OCI-LY1 (cell line): Measurements from ENCODE around the gene CHPF.

Source experiments
- H2AFZ ChIP-seq: fragments of 200-600 bp; sonication (generic), shearing (Covaris generic); 2 replicates; pipeline ENCODE4 v1.6.0; 2014; ENCODE audit warnings: antibody characterized with exemption, mild to moderate bottlenecking, low read length
- H3F3A ChIP-seq: fragments of 200-600 bp; sonication (generic), shearing (Covaris generic); 2 replicates; pipeline ENCODE4 v1.6.0; 2014; ENCODE audit warnings: mild to moderate bottlenecking, antibody characterized with exemption, low read length, moderate library complexity; ENCODE audit not compliant: insufficient read depth
- H3K27ac ChIP-seq: fragments of 200-600 bp; sonication (generic); 2 replicates; pipeline ENCODE4 v1.5.1; 2014; ENCODE audit warnings: low read length, mixed run types, mild to moderate bottlenecking, low read depth; ENCODE audit not compliant: poor library complexity, severe bottlenecking
- H3K27me3 ChIP-seq: fragments of 200-600 bp; sonication (generic); 2 replicates; pipeline ENCODE4 v1.6.0; 2014; ENCODE audit warnings: antibody characterized with exemption, mild to moderate bottlenecking, low read length, moderate library complexity; ENCODE audit not compliant: insufficient read depth
- H3K36me3 ChIP-seq: fragments of 200-600 bp; sonication (generic); 2 replicates; pipeline ENCODE4 v1.6.1; 2014; ENCODE audit warnings: mild to moderate bottlenecking, antibody characterized with exemption, low read length, moderate library complexity, mixed read lengths; ENCODE audit not compliant: insufficient read depth
- H3K4me1 ChIP-seq: fragments of 200-600 bp; sonication (generic); 2 replicates; pipeline ENCODE4 v1.5.1; 2014; ENCODE audit warnings: mild to moderate bottlenecking, low read length, moderate library complexity; ENCODE audit not compliant: insufficient read depth, severe bottlenecking
- H3K4me2 ChIP-seq: fragments of 200-600 bp; sonication (generic), shearing (Covaris generic); 2 replicates; pipeline ENCODE4 v1.6.1; 2014; ENCODE audit warnings: low read length
- H3K4me3 ChIP-seq: fragments of 200-600 bp; sonication (generic); 2 replicates; pipeline ENCODE4 v1.5.1; 2014; ENCODE audit warnings: low read length, low read depth, mild to moderate bottlenecking, mixed read lengths; ENCODE audit not compliant: poor library complexity, severe bottlenecking
- H3K79me2 ChIP-seq: fragments of 200-600 bp; shearing (Covaris generic); 2 replicates; pipeline ENCODE4 v1.6.1; 2016; ENCODE audit warnings: mixed run types, low read length, mixed read lengths; ENCODE audit not compliant: insufficient read depth
- H3K9ac ChIP-seq: fragments of 200-600 bp; sonication (generic), shearing (Covaris generic); 2 replicates; pipeline ENCODE4 v1.6.1; 2014; ENCODE audit warnings: mild to moderate bottlenecking, low read length, mixed read lengths
- H3K9me2 ChIP-seq: fragments of 200-600 bp; sonication (generic), shearing (Covaris generic); 2 replicates; pipeline ENCODE4 v1.6.1; 2014; ENCODE audit warnings: low read depth, mild to moderate bottlenecking, low read length, mixed read lengths
- H3K9me3 ChIP-seq: fragments of 200-600 bp; shearing (Covaris generic); 2 replicates; pipeline ENCODE4 v1.6.1; 2014; ENCODE audit warnings: low read length, mixed read lengths
- H4K20me1 ChIP-seq: fragments of 200-600 bp; sonication (generic), shearing (Covaris generic); 2 replicates; pipeline ENCODE4 v1.6.0; 2016; ENCODE audit warnings: mild to moderate bottlenecking, low read length; ENCODE audit not compliant: insufficient read depth
- CTCF ChIP-seq: fragments of 200-600 bp; sonication (generic), shearing (Covaris generic); IDR thresholded peaks from 2 replicates; pipeline ENCODE4 v1.5.1; 2017; ENCODE audit warnings: mild to moderate bottlenecking, antibody characterized with exemption, low read length, moderate library complexity, mixed read lengths
- EZH2 ChIP-seq: fragments of 200-600 bp; sonication (generic), shearing (Covaris generic); IDR thresholded peaks from 2 replicates; pipeline ENCODE4 v1.8.0; 2017; ENCODE audit warnings: borderline replicate concordance, mixed run types, mild to moderate bottlenecking, antibody characterized with exemption, low read length, moderate library complexity, mixed read lengths

The CHPF gene

GRCh38 chr2:219508444-219508734, 35.2 kb downstream of the CHPF start:
- H3K4me3 ChIP-seq = no peak overlapping the region
- H3K27me3 ChIP-seq = peaks cover 4% of the 10 kb centered on the region; the same call in 1 of the 2 replicates
- no peak for TF ChIP-seq CTCF
- TF ChIP-seq EZH2 = no peak
- no peaks in the 10 kb centered on the region for H3K9me3 ChIP-seq
- no peaks in the 10 kb centered on the region for H3K9me2 ChIP-seq
- H3F3A ChIP-seq = no peaks in the 10 kb centered on the region
- H2AFZ ChIP-seq = no peak overlapping the region
- H3K4me1 ChIP-seq = no peaks in the 10 kb centered on the region
- H3K36me3 ChIP-seq = peaks cover 6% of the 10 kb centered on the region; the same call in 1 of the 2 replicates
- no peaks in the 10 kb centered on the region for H3K79me2 ChIP-seq
- no peaks in the 10 kb centered on the region for H4K20me1 ChIP-seq
- H3K9ac ChIP-seq = no peak overlapping the region
- no peak overlapping the region for H3K4me2 ChIP-seq
- H3K27ac ChIP-seq = no peak overlapping the region

GRCh38 chr2:219507581-219508443, 35.8 kb downstream of the CHPF start:
- H3K27me3 ChIP-seq = peaks cover 4% of the 10 kb centered on the region; the same call in 1 of the 2 replicates
- H3K9me2 ChIP-seq = no peaks in the 10 kb centered on the region
- no peaks in the 10 kb centered on the region for H3K9me3 ChIP-seq
- no peaks in the 10 kb centered on the region for H3F3A ChIP-seq
- H3K36me3 ChIP-seq = peaks cover 6% of the 10 kb centered on the region; the same call in 1 of the 2 replicates
- H3K4me1 ChIP-seq = no peaks in the 10 kb centered on the region
- no peak for TF ChIP-seq CTCF
- no peak for TF ChIP-seq EZH2
- H3K9ac ChIP-seq = no peak overlapping the region
- no peak overlapping the region for H2AFZ ChIP-seq
- H3K4me3 ChIP-seq = no peak overlapping the region
- no peak overlapping the region for H3K4me2 ChIP-seq
- H3K27ac ChIP-seq = no peak overlapping the region
- H3K79me2 ChIP-seq = no peaks in the 10 kb centered on the region
- H4K20me1 ChIP-seq = no peaks in the 10 kb centered on the region

- Histone ChIP-seq H3K79me2 (no peaks in the 10 kb centered on the region), H3K4me1 (no peaks in the 10 kb centered on the region), H2AFZ (no peak overlapping the region), H3K27ac (no peak overlapping the region), H3K9ac (no peak overlapping the region), H3F3A (no peaks in the 10 kb centered on the region), H4K20me1 (no peaks in the 10 kb centered on the region), H3K4me3 (no peak overlapping the region), H3K27me3 (no peaks in the 10 kb centered on the region), H3K36me3 (peaks cover 6% of the 10 kb centered on the region; the same call in 1 of the 2 replicates), H3K4me2 (no peak overlapping the region), H3K9me3 (no peaks in the 10 kb centered on the region), H3K9me2 (no peaks in the 10 kb centered on the region)
- no peak for TF ChIP-seq EZH2
- TF ChIP-seq CTCF = no peak
These were observed 36.6 kb downstream of the CHPF start for GRCh38 chr2:219506802-219507526.
